ENCODE data around the gene PRSS1.
"Not testable (repeated sequence)": the region's sequence is repeated elsewhere in the genome, so short reads cannot be mapped to it uniquely, and the experiment has no call there.

Gene PRSS1

DNA sequence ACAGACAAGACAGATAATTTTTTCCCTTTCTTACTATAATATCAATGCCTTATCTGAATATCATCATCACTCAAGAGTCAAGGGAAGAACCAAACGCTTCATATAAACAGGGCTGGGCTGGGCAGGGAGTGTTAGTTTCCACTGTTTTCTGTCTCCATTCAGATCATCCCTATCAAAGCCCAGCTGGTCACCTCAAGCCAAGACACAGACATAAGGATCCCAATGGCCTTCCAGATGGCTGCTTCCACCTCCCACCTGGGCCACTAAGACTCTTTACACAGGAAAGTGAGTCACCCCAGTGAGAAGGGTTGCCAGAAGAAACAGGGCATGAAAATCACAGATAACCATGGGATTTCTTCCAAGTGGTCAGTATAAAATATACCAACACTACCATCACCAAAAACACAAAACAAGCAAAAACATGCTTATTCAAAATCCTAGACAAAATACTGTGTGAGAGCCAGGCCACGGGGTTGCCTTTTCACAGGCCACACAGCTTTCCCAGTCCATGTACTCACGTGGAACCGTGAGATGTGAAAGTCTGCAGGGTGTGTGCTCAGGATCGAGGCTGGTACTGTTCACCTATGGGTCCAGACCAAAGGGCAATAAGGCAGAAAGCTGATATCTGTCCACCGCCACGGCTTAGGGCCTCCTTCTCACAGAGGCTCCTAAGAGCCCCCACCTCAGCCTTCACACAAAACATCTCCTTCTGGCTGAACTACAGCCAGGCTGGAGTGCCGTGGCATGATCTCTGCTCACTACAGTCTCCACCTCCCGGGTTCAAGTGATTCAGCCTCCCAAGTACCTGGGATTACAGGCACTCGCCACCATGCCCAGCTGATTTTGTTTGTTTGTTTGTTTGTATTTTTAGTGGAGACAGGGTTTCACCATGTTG, 5.7 kb downstream of the PRSS1 start:
- no peaks in the 10 kb centered on the region for H3K27me3 ChIP-seq (replicated peaks; ENCODE audit: control insufficient read depth, insufficient read depth, low read length, poor library complexity, severe bottlenecking)
- H3K36me3 ChIP-seq (ENCODE audit: control insufficient read depth, insufficient read depth, low read length), result no peaks in the 10 kb centered on the region
- H3K4me3 ChIP-seq (ENCODE audit: insufficient read depth, low read depth, low read length, poor library complexity, severe bottlenecking), result no peak overlapping the region
- no peak for DNase-seq
- no peaks in the 10 kb centered on the region for H3K9me3 ChIP-seq (ENCODE audit: control insufficient read depth, low read length)
- H3K4me1 ChIP-seq (ENCODE audit: control insufficient read depth, insufficient read depth, low read length, poor library complexity, severe bottlenecking), result no peaks in the 10 kb centered on the region
- H3K27ac ChIP-seq (ENCODE audit: insufficient read depth, low read length, poor library complexity, severe bottlenecking), result no peak overlapping the region

DNA sequence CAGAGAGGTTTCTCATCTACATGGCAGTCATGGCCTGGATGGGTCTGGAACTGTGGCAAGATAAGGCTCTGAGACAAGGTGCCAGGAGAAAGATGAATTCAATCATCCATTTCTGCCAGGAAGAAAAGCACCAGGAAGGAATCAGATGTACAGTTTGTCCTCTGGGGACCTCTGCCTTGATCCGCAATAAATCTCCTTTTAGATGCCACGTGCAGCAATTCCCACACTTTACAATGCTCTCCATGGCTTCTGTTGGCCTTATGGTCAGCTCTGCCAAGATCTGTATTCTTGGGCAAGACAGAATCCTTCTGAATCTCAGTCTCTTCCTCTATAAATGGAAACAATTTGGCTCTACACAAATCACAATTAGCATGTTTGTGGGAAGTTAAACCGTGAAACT, 9.0 kb downstream of the PRSS1 start:
- not testable (repeated sequence) for H3K27ac ChIP-seq (ENCODE audit: insufficient read depth, low read length, poor library complexity, severe bottlenecking); DNase-seq; H3K4me1 ChIP-seq (ENCODE audit: control insufficient read depth, insufficient read depth, low read length, poor library complexity, severe bottlenecking); H3K36me3 ChIP-seq (ENCODE audit: control insufficient read depth, insufficient read depth, low read length); H3K27me3 ChIP-seq (replicated peaks; ENCODE audit: control insufficient read depth, insufficient read depth, low read length, poor library complexity, severe bottlenecking); H3K4me3 ChIP-seq (ENCODE audit: insufficient read depth, low read depth, low read length, poor library complexity, severe bottlenecking); H3K9me3 ChIP-seq (ENCODE audit: control insufficient read depth, low read length)

DNA sequence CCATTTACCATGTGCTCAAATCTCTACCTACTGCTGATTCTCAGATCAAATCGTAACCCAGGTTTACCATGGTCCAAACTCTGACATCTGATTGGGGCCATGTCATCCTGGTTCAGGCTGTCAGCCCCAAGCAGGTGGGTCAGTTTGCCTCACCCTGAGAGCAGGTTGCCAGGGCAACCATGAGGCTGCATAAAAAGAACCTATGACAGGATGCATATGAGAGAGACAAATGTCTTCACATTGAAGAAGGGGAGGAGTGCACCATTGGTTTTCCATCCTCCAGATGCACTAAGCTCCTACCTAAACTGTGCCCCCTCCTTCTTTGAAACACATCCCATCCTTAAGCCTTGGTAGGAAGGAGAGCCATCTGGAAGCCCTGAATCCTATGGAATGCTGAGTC, 10.2 kb downstream of the PRSS1 start:
- no peak overlapping the region for H3K4me3 ChIP-seq (ENCODE audit: insufficient read depth, low read depth, low read length, poor library complexity, severe bottlenecking)
- no peaks in the 10 kb centered on the region for H3K36me3 ChIP-seq (ENCODE audit: control insufficient read depth, insufficient read depth, low read length)
- H3K27me3 ChIP-seq (replicated peaks; ENCODE audit: control insufficient read depth, insufficient read depth, low read length, poor library complexity, severe bottlenecking), result no peaks in the 10 kb centered on the region
- H3K27ac ChIP-seq (ENCODE audit: insufficient read depth, low read length, poor library complexity, severe bottlenecking), result no peak overlapping the region
- no peaks in the 10 kb centered on the region for H3K9me3 ChIP-seq (ENCODE audit: control insufficient read depth, low read length)
- DNase-seq, result no peak
- no peaks in the 10 kb centered on the region for H3K4me1 ChIP-seq (ENCODE audit: control insufficient read depth, insufficient read depth, low read length, poor library complexity, severe bottlenecking)

DNA sequence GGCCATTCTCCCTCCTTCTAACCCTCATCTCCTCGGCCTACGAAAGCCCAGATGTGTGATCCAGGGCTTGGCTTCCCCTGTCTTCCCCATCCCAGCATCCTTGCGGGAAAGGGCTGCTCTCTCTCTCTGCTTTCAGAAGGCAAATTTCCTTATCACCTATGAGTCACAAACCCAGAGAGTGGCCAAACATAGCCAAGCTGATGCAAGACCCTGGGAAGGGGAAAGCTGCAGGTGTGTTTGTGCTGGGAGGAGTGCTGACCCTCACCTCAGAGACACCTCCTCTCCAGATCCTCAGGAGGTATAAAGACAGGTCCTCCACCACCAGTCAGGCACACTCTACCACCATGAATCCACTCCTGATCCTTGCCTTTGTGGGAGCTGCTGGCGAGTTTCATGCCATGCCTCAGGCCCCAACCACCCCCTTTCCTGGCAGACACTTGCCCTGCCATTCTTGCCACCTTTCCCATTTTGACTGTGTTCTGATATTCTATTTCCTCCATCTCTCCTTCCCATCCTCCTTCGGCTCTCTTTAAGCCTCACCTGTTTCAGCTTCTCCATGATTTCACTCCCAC, 10.9 kb downstream of the PRSS1 start:
- no peaks in the 10 kb centered on the region for H3K27me3 ChIP-seq (replicated peaks; ENCODE audit: control insufficient read depth, insufficient read depth, low read length, poor library complexity, severe bottlenecking)

DNA sequence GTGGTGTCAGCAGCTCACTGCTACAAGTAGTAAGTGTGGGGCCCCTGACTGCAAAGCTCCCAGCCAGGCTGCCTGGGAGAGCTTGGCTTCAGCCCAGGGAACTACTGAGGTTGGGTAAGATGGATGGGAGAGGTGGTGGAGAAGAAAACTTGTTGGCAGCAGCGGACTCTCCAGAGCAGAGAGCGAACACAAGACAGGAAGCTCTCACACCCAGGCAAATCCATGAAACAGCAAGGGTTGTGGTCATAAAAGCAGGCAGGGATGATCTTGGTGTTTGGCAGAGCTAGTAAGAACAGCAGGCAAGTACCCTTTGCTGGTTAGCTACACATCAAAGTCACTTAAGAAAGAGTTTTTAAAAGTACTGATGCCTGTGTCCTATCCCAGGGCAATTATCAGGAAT, 12.3 kb downstream of the PRSS1 start:
- H3K9me3 ChIP-seq (ENCODE audit: control insufficient read depth, low read length); H3K27me3 ChIP-seq (replicated peaks; ENCODE audit: control insufficient read depth, insufficient read depth, low read length, poor library complexity, severe bottlenecking); H3K27ac ChIP-seq (ENCODE audit: insufficient read depth, low read length, poor library complexity, severe bottlenecking); H3K4me3 ChIP-seq (ENCODE audit: insufficient read depth, low read depth, low read length, poor library complexity, severe bottlenecking); H3K36me3 ChIP-seq (ENCODE audit: control insufficient read depth, insufficient read depth, low read length); H3K4me1 ChIP-seq (ENCODE audit: control insufficient read depth, insufficient read depth, low read length, poor library complexity, severe bottlenecking); DNase-seq: not testable (repeated sequence)

More for the DNA sequence above, 10.9 kb downstream of the PRSS1 start:
- Histone ChIP-seq H3K4me3 (ENCODE audit: insufficient read depth, low read depth, low read length, poor library complexity, severe bottlenecking) (no peak overlapping the region), H3K4me1 (ENCODE audit: control insufficient read depth, insufficient read depth, low read length, poor library complexity, severe bottlenecking) (no peaks in the 10 kb centered on the region), H3K27ac (ENCODE audit: insufficient read depth, low read length, poor library complexity, severe bottlenecking) (no peak overlapping the region), H3K9me3 (ENCODE audit: control insufficient read depth, low read length) (no peaks in the 10 kb centered on the region), H3K36me3 (ENCODE audit: control insufficient read depth, insufficient read depth, low read length) (no peaks in the 10 kb centered on the region)
- DNase-seq, result no peak

DNA sequence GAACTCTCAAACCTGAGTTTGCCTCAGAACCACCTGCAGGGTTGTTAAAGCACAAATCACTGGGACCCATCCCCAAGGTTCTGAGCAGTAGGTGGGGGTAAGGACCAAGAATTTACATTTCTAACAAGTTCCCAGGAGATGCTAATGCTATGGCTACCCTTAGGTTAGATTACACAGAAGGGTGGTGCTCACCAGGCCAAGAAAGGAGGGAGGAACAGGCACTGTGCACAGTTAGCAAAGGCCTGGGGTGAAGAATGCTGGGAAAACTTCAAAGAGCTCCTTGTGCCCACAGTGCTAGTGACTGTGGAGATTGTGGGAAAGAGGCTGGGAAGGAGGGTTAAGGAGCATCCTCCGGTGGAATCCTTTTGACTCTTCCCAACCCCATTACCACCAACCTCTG, 12.8 kb downstream of the PRSS1 start:
- no peaks in the 10 kb centered on the region for H3K36me3 ChIP-seq (ENCODE audit: control insufficient read depth, insufficient read depth, low read length)
- no peaks in the 10 kb centered on the region for H3K9me3 ChIP-seq (ENCODE audit: control insufficient read depth, low read length)
- H3K27me3 ChIP-seq (replicated peaks; ENCODE audit: control insufficient read depth, insufficient read depth, low read length, poor library complexity, severe bottlenecking), result no peaks in the 10 kb centered on the region
- DNase-seq, result no peak
- H3K4me3 ChIP-seq (ENCODE audit: insufficient read depth, low read depth, low read length, poor library complexity, severe bottlenecking), result no peak overlapping the region
- H3K4me1 ChIP-seq (ENCODE audit: control insufficient read depth, insufficient read depth, low read length, poor library complexity, severe bottlenecking), result no peaks in the 10 kb centered on the region
- H3K27ac ChIP-seq (ENCODE audit: insufficient read depth, low read length, poor library complexity, severe bottlenecking), result no peak overlapping the region

DNA sequence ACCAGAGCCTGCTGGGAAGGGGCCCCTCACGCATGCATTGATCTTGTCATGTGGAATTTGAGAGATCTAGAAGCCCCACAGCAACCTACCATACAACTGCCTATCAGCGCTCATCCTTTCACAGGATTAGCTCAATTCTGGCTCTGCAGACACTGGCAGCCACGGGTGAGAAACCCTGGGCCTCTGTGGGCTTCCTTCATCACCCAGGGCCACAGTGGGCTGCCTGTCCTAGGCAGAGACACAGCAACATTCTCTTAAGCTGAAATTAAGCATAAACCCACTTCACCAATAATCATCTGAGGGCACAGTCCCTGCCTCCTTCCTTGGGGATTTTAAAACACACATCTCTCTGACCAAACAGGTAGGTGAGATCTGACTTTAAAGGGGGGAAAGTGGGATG, 18.2 kb downstream of the PRSS1 start:
- no peaks in the 10 kb centered on the region for H3K4me1 ChIP-seq (ENCODE audit: control insufficient read depth, insufficient read depth, low read length, poor library complexity, severe bottlenecking)
- no peaks in the 10 kb centered on the region for H3K36me3 ChIP-seq (ENCODE audit: control insufficient read depth, insufficient read depth, low read length)
- no peak overlapping the region for H3K4me3 ChIP-seq (ENCODE audit: insufficient read depth, low read depth, low read length, poor library complexity, severe bottlenecking)
- no peak overlapping the region for H3K27ac ChIP-seq (ENCODE audit: insufficient read depth, low read length, poor library complexity, severe bottlenecking)
- no peak for DNase-seq
- no peaks in the 10 kb centered on the region for H3K27me3 ChIP-seq (replicated peaks; ENCODE audit: control insufficient read depth, insufficient read depth, low read length, poor library complexity, severe bottlenecking)
- H3K9me3 ChIP-seq (ENCODE audit: control insufficient read depth, low read length), result no peaks in the 10 kb centered on the region

DNA sequence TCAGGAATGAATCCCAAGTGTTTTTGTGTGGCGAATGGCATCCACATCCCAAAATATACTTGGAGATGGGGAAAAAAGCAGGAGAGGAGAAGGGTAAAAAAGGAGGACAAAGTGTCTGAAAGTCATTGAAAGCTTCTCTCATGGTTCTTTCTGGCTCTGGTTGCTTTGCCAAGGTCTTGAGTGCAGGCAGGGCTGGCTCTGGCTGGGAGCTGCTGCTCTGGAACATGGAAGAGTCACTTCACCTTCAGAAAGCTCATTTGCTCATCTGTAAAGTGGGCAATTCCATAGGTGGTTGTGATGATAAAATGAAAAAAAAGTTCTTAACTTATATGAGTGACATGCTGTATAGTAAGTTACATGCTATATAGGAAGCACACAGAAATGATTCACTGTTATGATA, 18.6 kb downstream of the PRSS1 start:
- H3K4me3 ChIP-seq (ENCODE audit: insufficient read depth, low read depth, low read length, poor library complexity, severe bottlenecking), result no peak overlapping the region
- no peak for DNase-seq
- H3K9me3 ChIP-seq (ENCODE audit: control insufficient read depth, low read length), result no peaks in the 10 kb centered on the region
- no peak overlapping the region for H3K27ac ChIP-seq (ENCODE audit: insufficient read depth, low read length, poor library complexity, severe bottlenecking)
- H3K36me3 ChIP-seq (ENCODE audit: control insufficient read depth, insufficient read depth, low read length), result no peaks in the 10 kb centered on the region
- no peaks in the 10 kb centered on the region for H3K27me3 ChIP-seq (replicated peaks; ENCODE audit: control insufficient read depth, insufficient read depth, low read length, poor library complexity, severe bottlenecking)
- H3K4me1 ChIP-seq (ENCODE audit: control insufficient read depth, insufficient read depth, low read length, poor library complexity, severe bottlenecking), result no peaks in the 10 kb centered on the region

DNA sequence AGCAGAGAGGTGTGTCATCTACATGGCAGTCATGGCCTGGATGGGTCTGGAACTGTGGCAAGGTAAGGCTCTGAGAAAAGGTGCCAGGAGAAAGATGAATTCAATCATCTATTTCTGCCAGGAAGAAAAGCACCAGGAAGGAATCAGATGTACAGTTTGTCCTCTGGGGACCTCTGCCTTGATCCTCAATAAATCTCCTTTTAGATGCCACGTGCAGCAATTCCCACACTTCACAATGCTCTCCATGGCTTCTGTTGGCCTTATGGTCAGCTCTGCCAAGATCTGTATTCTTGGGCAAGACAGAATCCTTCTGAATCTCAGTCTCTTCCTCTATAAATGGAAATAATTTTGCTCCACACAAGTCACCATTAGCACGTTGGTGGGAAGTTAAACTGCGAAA, 19.6 kb downstream of the PRSS1 start:
- not testable (repeated sequence) for H3K9me3 ChIP-seq (ENCODE audit: control insufficient read depth, low read length); DNase-seq; H3K27me3 ChIP-seq (replicated peaks; ENCODE audit: control insufficient read depth, insufficient read depth, low read length, poor library complexity, severe bottlenecking); H3K27ac ChIP-seq (ENCODE audit: insufficient read depth, low read length, poor library complexity, severe bottlenecking); H3K36me3 ChIP-seq (ENCODE audit: control insufficient read depth, insufficient read depth, low read length); H3K4me1 ChIP-seq (ENCODE audit: control insufficient read depth, insufficient read depth, low read length, poor library complexity, severe bottlenecking); H3K4me3 ChIP-seq (ENCODE audit: insufficient read depth, low read depth, low read length, poor library complexity, severe bottlenecking)

DNA sequence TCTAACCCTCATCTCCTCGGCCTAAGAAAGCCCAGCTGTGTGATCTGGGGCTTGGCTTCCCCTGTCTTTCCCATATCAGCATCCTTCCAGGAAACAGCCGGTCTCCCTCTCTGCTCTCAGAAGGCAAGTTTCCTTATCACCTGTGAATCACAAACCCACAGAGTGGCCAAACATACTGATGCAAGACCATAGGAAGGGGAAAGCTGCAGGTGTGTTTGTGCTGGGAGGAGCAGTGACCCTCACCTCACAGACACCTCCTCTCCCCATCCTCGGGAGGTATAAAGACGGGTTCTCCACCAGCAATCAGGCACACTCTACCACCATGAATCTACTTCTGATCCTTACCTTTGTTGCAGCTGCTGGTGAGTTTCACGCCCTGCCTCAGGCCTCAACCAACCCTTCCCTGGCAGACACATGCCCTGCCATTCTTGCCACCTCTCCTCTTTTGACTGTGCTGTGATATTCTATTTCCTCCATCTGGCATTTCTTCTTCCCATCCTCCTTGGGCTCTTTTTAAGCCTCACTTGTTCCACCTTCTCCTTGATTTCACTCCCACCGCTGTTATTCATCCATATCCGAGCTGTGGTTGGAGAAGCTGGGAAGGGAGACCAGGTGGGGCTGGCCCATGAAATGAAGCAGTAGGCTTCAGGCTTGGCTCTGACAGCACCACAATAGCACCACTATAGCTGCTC, 21.5 kb downstream of the PRSS1 start, which contains the start of gene PRSS2:
Gene PRSS2 (plus strand): TSS at position 310 of the 692 bp plus-strand sequence. CDS start 13 bp downstream, at position 323.
- no peaks in the 10 kb centered on the region for H3K36me3 ChIP-seq (ENCODE audit: control insufficient read depth, insufficient read depth, low read length)
- DNase-seq, result no peak
- no peaks in the 10 kb centered on the region for H3K4me1 ChIP-seq (ENCODE audit: control insufficient read depth, insufficient read depth, low read length, poor library complexity, severe bottlenecking)
- H3K4me3 ChIP-seq (ENCODE audit: insufficient read depth, low read depth, low read length, poor library complexity, severe bottlenecking), result no peak within 1 kb of the TSS
- H3K27me3 ChIP-seq (replicated peaks; ENCODE audit: control insufficient read depth, insufficient read depth, low read length, poor library complexity, severe bottlenecking), result no peaks in the 10 kb centered on the region
- H3K27ac ChIP-seq (ENCODE audit: insufficient read depth, low read length, poor library complexity, severe bottlenecking), result no peak within 1 kb of the TSS
- H3K9me3 ChIP-seq (ENCODE audit: control insufficient read depth, low read length), result no peaks in the 10 kb centered on the region

Measured in effector memory CD4-positive, alpha-beta T cell (primary cell).